H1 (cell line): ENCODE measurements around the gene ADCK2. TPM values are rescaled to one million over a fixed set of nuclear protein-coding genes. Genes with fewer than 3 reads are reported as not detected.

ENCODE experiments used
- CTCF ChIA-PET: fragments of 300-600 bp; sonication (Branson Sonifier 250); formaldehyde crosslinking; loops from one replicate; lab custom pipeline; 2021; ENCODE audit not compliant: partially characterized antibody; lab: Charles Lee
- POLR2A ChIA-PET: fragments of 300-600 bp; sonication (Branson Sonifier 250); formaldehyde crosslinking; loops from one replicate; lab custom pipeline; 2021; ENCODE audit warnings: inconsistent platforms; ENCODE audit not compliant: partially characterized antibody; lab: Charles Lee
- DNase-seq, 2 experiments: peaks; one replicate each; pipeline versions ENCODE4 v3.0.0 to v3.0.0-alpha.2; 2010 to 2022; ENCODE audit warnings: low spot score in 2 of 2, low read depth in 1 of 2, mixed read lengths in 1 of 2
- FAIRE-seq: peaks from 2 replicates; lab custom pipeline; 2011; peaks lifted over from hg19 to GRCh38; lab: Jason Lieb, UNC
- H2AFZ ChIP-seq: 2 replicates; pipeline ENCODE4 v1.8.1; 2012; ENCODE audit warnings: low read length, inconsistent platforms
- H2AK5ac ChIP-seq: 2 replicates; pipeline ENCODE4 v1.6.1; 2013; ENCODE audit warnings: low read depth, low read length
- H2BK120ac ChIP-seq: replicated peaks from 2 replicates; pipeline ENCODE3; 2013; ENCODE audit warnings: low read depth, low read length, inconsistent platforms
- H2BK12ac ChIP-seq: 2 replicates; pipeline ENCODE4 v1.6.1; 2013; ENCODE audit warnings: low read depth, low read length
- H2BK15ac ChIP-seq: 2 replicates; pipeline ENCODE4 v1.6.1; 2013; ENCODE audit warnings: low read length
- H2BK20ac ChIP-seq: 2 replicates; pipeline ENCODE4 v1.6.1; 2013; ENCODE audit warnings: low read length
- H2BK5ac ChIP-seq: 2 replicates; pipeline ENCODE4 v1.6.1; 2013; ENCODE audit warnings: low read depth, low read length
- H3K14ac ChIP-seq: 2 replicates; pipeline ENCODE4 v1.6.1; 2013; ENCODE audit warnings: inconsistent platforms; ENCODE audit not compliant: insufficient read length
- H3K18ac ChIP-seq: 2 replicates; pipeline ENCODE4 v1.6.1; 2013; ENCODE audit warnings: low read length; ENCODE audit errors: extremely low read depth
- H3K23ac ChIP-seq: 2 replicates; pipeline ENCODE4 v1.6.1; 2013; ENCODE audit warnings: inconsistent platforms; ENCODE audit not compliant: insufficient read length
- H3K23me2 ChIP-seq: 2 replicates; pipeline ENCODE4 v1.6.1; 2013; ENCODE audit warnings: low read depth, low read length
- H3K27ac ChIP-seq: 2 replicates; pipeline ENCODE4 v1.6.1; 2011; ENCODE audit warnings: low read depth, low read length, inconsistent platforms
- H3K27me3 ChIP-seq, 4 experiments: replicated peaks in 1 of 4; 1 replicate in 1 of 4; 2 replicates in 3 of 4; pipeline versions ENCODE4 v1.6.1 to v1.8.1; 2011 to 2013; ENCODE audit warnings: low read length in 3 of 4, mild to moderate bottlenecking in 3 of 4, inconsistent platforms in 2 of 4, mixed read lengths in 2 of 4, moderate library complexity in 1 of 4; ENCODE audit not compliant: control insufficient read depth in 3 of 4, insufficient read depth in 3 of 4; ENCODE audit errors: extremely low read depth in 1 of 4
- H3K36me3 ChIP-seq, 4 experiments: 2 replicates each; pipeline versions ENCODE4 v1.6.1 to v1.8.1; 2011 to 2013; ENCODE audit warnings: mild to moderate bottlenecking in 4 of 4, low read length in 3 of 4, moderate library complexity in 2 of 4, control low read depth in 1 of 4, inconsistent platforms in 1 of 4; ENCODE audit not compliant: insufficient read depth in 4 of 4, control insufficient read depth in 2 of 4
- H3K4ac ChIP-seq: replicated peaks from 2 replicates; pipeline ENCODE3; 2013; ENCODE audit warnings: low read length, low read depth, mixed read lengths, inconsistent platforms; ENCODE audit not compliant: insufficient read length
- H3K4me1 ChIP-seq, 4 experiments: replicated peaks in 1 of 4; 1 replicate in 1 of 4; 2 replicates in 3 of 4; pipeline versions ENCODE4 v1.6.1 to v1.8.1; 2011 to 2013; ENCODE audit warnings: low read length in 3 of 4, inconsistent platforms in 2 of 4, mixed read lengths in 1 of 4; ENCODE audit not compliant: insufficient read depth in 4 of 4, control insufficient read depth in 3 of 4
- H3K4me2 ChIP-seq, 2 experiments: 2 replicates each; pipeline versions ENCODE4 v1.6.1 to v1.8.1; 2011 to 2013; ENCODE audit warnings: low read depth in 2 of 2, low read length in 2 of 2, control low read depth in 1 of 2, inconsistent platforms in 1 of 2, mild to moderate bottlenecking in 1 of 2; ENCODE audit not compliant: insufficient read depth in 1 of 2
- H3K4me3 ChIP-seq, 4 experiments: fragments of 200-600, 300-600 bp in 1 of 4; sonication (generic), shearing (Covaris generic), sonication (Bioruptor Twin) in 1 of 4; 2 replicates each; pipeline versions ENCODE4 v1.5.1 to v1.8.1; 2011 to 2016; ENCODE audit warnings: low read length in 4 of 4, low read depth in 3 of 4, control low read depth in 2 of 4, inconsistent platforms in 2 of 4, mild to moderate bottlenecking in 2 of 4, mixed read lengths in 1 of 4, moderate library complexity in 1 of 4; ENCODE audit not compliant: insufficient read depth in 2 of 4; ENCODE audit errors: extremely low read depth in 1 of 4
- H3K56ac ChIP-seq: replicated peaks from 2 replicates; pipeline ENCODE3; 2013; ENCODE audit warnings: low read depth, mild to moderate bottlenecking, mixed read lengths, low read length, inconsistent platforms; ENCODE audit not compliant: insufficient read length
- H3K79me1 ChIP-seq: 2 replicates; pipeline ENCODE4 v1.6.1; 2013; ENCODE audit warnings: low read depth, low read length, control low read depth
- H3K79me2 ChIP-seq, 2 experiments: 2 replicates each; pipeline versions ENCODE4 v1.6.1 to v1.8.1; 2012 to 2013; ENCODE audit warnings: low read length in 2 of 2, mild to moderate bottlenecking in 2 of 2, inconsistent platforms in 1 of 2; ENCODE audit not compliant: insufficient read depth in 2 of 2, control insufficient read depth in 1 of 2
- H3K9ac ChIP-seq, 4 experiments: replicated peaks in 1 of 4; 1 replicate in 1 of 4; 2 replicates in 3 of 4; pipeline versions ENCODE4 v1.6.1 to v1.8.1; 2011 to 2013; ENCODE audit warnings: low read depth in 3 of 4, low read length in 3 of 4, control low read depth in 2 of 4, mild to moderate bottlenecking in 2 of 4, moderate library complexity in 2 of 4, inconsistent platforms in 1 of 4; ENCODE audit errors: extremely low read depth in 1 of 4
- H3K9me3 ChIP-seq, 2 experiments: 2 replicates each; pipeline versions ENCODE4 v1.6.1 to v1.8.1; 2012 to 2013; ENCODE audit warnings: mild to moderate bottlenecking in 2 of 2, moderate library complexity in 2 of 2, control low read depth in 1 of 2, inconsistent platforms in 1 of 2, low read depth in 1 of 2, low read length in 1 of 2, mixed read lengths in 1 of 2; ENCODE audit not compliant: insufficient read depth in 2 of 2
- H4K20me1 ChIP-seq, 2 experiments: replicated peaks in 1 of 2; 2 replicates each; pipeline versions ENCODE3 to v1.8.1; 2011 to 2013; ENCODE audit warnings: inconsistent platforms in 2 of 2, low read length in 2 of 2, mild to moderate bottlenecking in 1 of 2; ENCODE audit not compliant: insufficient read depth in 2 of 2, control insufficient read depth in 1 of 2
- H4K5ac ChIP-seq: 2 replicates; pipeline ENCODE4 v1.6.1; 2013; ENCODE audit warnings: low read length, low read depth, mixed read lengths, inconsistent platforms; ENCODE audit not compliant: insufficient read length
- H4K8ac ChIP-seq: 2 replicates; pipeline ENCODE4 v1.8.0; 2013; ENCODE audit warnings: mild to moderate bottlenecking, moderate library complexity, low read length, inconsistent platforms; ENCODE audit not compliant: insufficient read depth; ENCODE audit errors: extremely low read depth
- H4K91ac ChIP-seq: replicated peaks from 2 replicates; pipeline ENCODE3; 2013; ENCODE audit warnings: low read length, mixed read lengths, inconsistent platforms; ENCODE audit not compliant: insufficient read length
- ATF2 ChIP-seq: IDR thresholded peaks from 2 replicates; pipeline ENCODE4 v1.6.1; 2012; ENCODE audit warnings: low read length, inconsistent platforms
- CREB1 ChIP-seq: IDR thresholded peaks from 2 replicates; pipeline ENCODE4 v1.6.1; 2012; ENCODE audit warnings: inconsistent platforms
- MAX ChIP-seq: IDR thresholded peaks from 2 replicates; pipeline ENCODE4 v1.6.1; 2012; ENCODE audit warnings: inconsistent platforms
- POU5F1 ChIP-seq: IDR thresholded peaks from 2 replicates; pipeline ENCODE4 v1.6.1; 2011; ENCODE audit warnings: low read depth, mild to moderate bottlenecking, low read length, moderate library complexity
- RAD21 ChIP-seq, 2 experiments: IDR thresholded peaks in 1 of 2; conservative IDR thresholded peaks in 1 of 2; 2 replicates each; pipeline ENCODE4 v1.6.1; 2011; ENCODE audit warnings: low read depth in 2 of 2, low read length in 2 of 2, improper control_type of control experiment in 1 of 2, inconsistent platforms in 1 of 2, mild to moderate bottlenecking in 1 of 2, moderate library complexity in 1 of 2
- SAP30 ChIP-seq: fragments of 300-600 bp; sonication (generic); IDR thresholded peaks from 2 replicates; pipeline ENCODE4 v1.7.1; 2012; ENCODE audit warnings: low read length, moderate library complexity, mild to moderate bottlenecking, inconsistent platforms; ENCODE audit not compliant: insufficient read depth, insufficient replicate concordance
- TAF1 ChIP-seq: IDR thresholded peaks from 2 replicates; pipeline ENCODE4 v1.6.1; 2011; ENCODE audit warnings: mild to moderate bottlenecking, low read depth, low read length
- TBP ChIP-seq: IDR thresholded peaks from 2 replicates; pipeline ENCODE4 v1.6.1; 2011; ENCODE audit warnings: low read depth, low read length, improper control_type of control experiment
- ZNF274 ChIP-seq: IDR thresholded peaks from 2 replicates; pipeline ENCODE4 v1.7.0; 2012; ENCODE audit warnings: low read length, borderline replicate concordance; ENCODE audit errors: extremely low read depth
- WGBS, 2 experiments: shearing (Covaris generic) in 1 of 2; methylation state at CpG; one replicate each; pipeline versions ENCODE4 v1.1.6 to v1.1.7; 2013 to 2015; ENCODE audit warnings: low lambda C conversion rate in 2 of 2, mixed read lengths in 2 of 2, inconsistent platforms in 1 of 2, low coverage in 1 of 2, missing lambda C conversion rate in 1 of 2; ENCODE audit not compliant: insufficient replicate concordance in 2 of 2, insufficient coverage in 1 of 2, insufficient read length in 1 of 2; ENCODE audit errors: extremely low coverage in 1 of 2, missing lambda C conversion rate in 1 of 2; 5-methylcytosine and 5-hydroxymethylcytosine counted together
- polyA plus RNA-seq, 7 experiments: library from polyadenylated mRNA; depleted of rRNA in 3 of 7; stranded (reverse) in 5 of 7; unstranded in 2 of 7; fragments of >200 nt in 5 of 7; fragments of 200-250 nt in 2 of 7; gene quantifications; 1 replicate in 5 of 7; 2 replicates in 1 of 7; 4 replicates in 1 of 7; pipeline versions ENCODE4 v1.2.1 to v1.2.3, GENCODE V29; 2011 to 2013; ENCODE audit warnings: missing spikeins in 2 of 7, mixed read lengths in 2 of 7
- total RNA-seq: library from RNA; stranded (reverse); fragmentation: NEBNext Ultra II Directional; extraction: Animal tissue kit (Norgen Biotek cat#: 25700); gene quantifications from 2 replicates; pipeline ENCODE4 v1.2.1, GENCODE V29; 2021

ADCK2 gene
- total and polyA plus RNA-seq, 2 of the 8 experiments (the other 6 are each of a cell fraction or from before 2014, with no cell fraction given), result 6.9 to 11.7 TPM

- H3K4ac ChIP-seq, result no peak overlapping the region
- H3K79me2 ChIP-seq, result no peaks in the 10 kb centered on the region
- peak overlapping the region; percentile 51 for H4K5ac ChIP-seq
- H2AFZ ChIP-seq, result no peak overlapping the region; the same call in 1 of the 2 replicates
- peaks cover 5% of the 10 kb centered on the region; the same call in 1 of the 2 replicates for H3K23me2 ChIP-seq
- H3K4me1 ChIP-seq, result peaks cover 0 to 6% (median 2%) of the 10 kb centered on the region in 4 experiments; a peak in 5 of 7 replicates
- H4K8ac ChIP-seq, result no peak overlapping the region; the same call in 1 of the 2 replicates
- no peak overlapping the region for H3K27ac ChIP-seq
- H3K9me3 ChIP-seq, result no peaks in the 10 kb centered on the region
- H3K9ac ChIP-seq, result peak overlapping the region in 3 of 4 experiments; percentile 14 to 40 (median 34); a peak in 5 of 7 replicates
- H3K56ac ChIP-seq, result peak overlapping the region; percentile 73
- no peak overlapping the region for H3K14ac ChIP-seq
- no peak overlapping the region for H3K23ac ChIP-seq
- H2BK15ac ChIP-seq, result no peak overlapping the region
- peak in 1 of 2 experiments; percentile 82 for DNase-seq
- WGBS, 2 experiments, result 1% methylated on average over 37 of the region's 72 CpGs; no CpG with 5 or more reads in 1 of the 2 experiments
- H3K79me1 ChIP-seq, result no peaks in the 10 kb centered on the region
- no peak overlapping the region for H2BK20ac ChIP-seq
- POLR2A ChIA-PET, result interaction anchor here (0.8 to 1.4 kb wide), 4 partner anchors 16 to 195 kb away, joined by 3 read pairs; partner anchors contain the start of gene NDUFB2
- H3K18ac ChIP-seq, result peak overlapping the region; percentile 60
- no peaks in the 10 kb centered on the region for H4K20me1 ChIP-seq
- no peak overlapping the region for H2AK5ac ChIP-seq
- FAIRE-seq, result no peak
- no peak overlapping the region for H2BK120ac ChIP-seq
- H3K36me3 ChIP-seq, result no peaks in the 10 kb centered on the region
- H4K91ac ChIP-seq, result no peak overlapping the region
- H3K27me3 ChIP-seq, result peaks cover 0 to 8% (median 2%) of the 10 kb centered on the region in 4 experiments; a peak in 3 of 7 replicates
- H3K4me2 ChIP-seq, result peak overlapping the region; percentile 70 to 98
- H2BK5ac ChIP-seq, result no peak overlapping the region
- H2BK12ac ChIP-seq, result peak overlapping the region; percentile 14; the same call in 1 of the 2 replicates
- H3K4me3 ChIP-seq, result peak overlapping the region; percentile 35 to 76 (median 67)
- CTCF ChIA-PET, result interaction anchor here (0.6 to 4.5 kb wide), 9 partner anchors 12 to 138 kb away, joined by 3 to 38 read pairs (median 5); no protein-coding TSS in a partner anchor
- TF ChIP-seq TBP (no peak), TAF1 (0 out of 2 replicates have a peak, but pooled peaks have one; percentile 5), SAP30 (peak; percentile 32), CREB1 (no peak), ATF2 (no peak), MAX (peak; percentile 25; the same call in 1 of the 2 replicates), RAD21 (IDR thresholded peaks at IDR 0.05 in 1 of 2, conservative IDR thresholded peaks at IDR 0.05 in 1 of 2; ENCODE audit: low read depth in 2 of 2, low read length in 2 of 2) (no peak), POU5F1 (no peak), ZNF274 (no peak)
These were observed 473 bp downstream of the ADCK2 start for GRCh38 chr7:140673063-140673773.
